Vagina (tissue), 2 donors: ENCODE results near the gene GRIK3.

ENCODE experiments used
- POLR2A ChIP-seq, 2 donors: fragments of 450-650 bp; IDR thresholded peaks; one replicate each; pipeline ENCODE4 v1.6.1; 2017; ENCODE audit warnings: antibody characterized with exemption in 2 of 2, mild to moderate bottlenecking in 2 of 2, moderate library complexity in 2 of 2
- POLR2AphosphoS5 ChIP-seq, 2 donors: sonication (generic); formaldehyde crosslinking; IDR thresholded peaks; one replicate each; pipeline ENCODE4 v1.9.0; 2017; ENCODE audit warnings: antibody characterized with exemption in 2 of 2, mild to moderate bottlenecking in 2 of 2, low read depth in 1 of 2; ENCODE audit not compliant: insufficient read depth in 1 of 2
- TF ChIP-seq, protein P1 (sequence below), 3 experiments: fragments of 450-650 bp in 2 of 3; fragments of 200-600 bp in 1 of 3; sonication (generic) in 1 of 3; IDR thresholded peaks; one replicate each; pipeline ENCODE4 v1.5.1; 2017 to 2019; ENCODE audit warnings: antibody characterized with exemption in 3 of 3, mild to moderate bottlenecking in 2 of 3, moderate library complexity in 2 of 3

DNA sequence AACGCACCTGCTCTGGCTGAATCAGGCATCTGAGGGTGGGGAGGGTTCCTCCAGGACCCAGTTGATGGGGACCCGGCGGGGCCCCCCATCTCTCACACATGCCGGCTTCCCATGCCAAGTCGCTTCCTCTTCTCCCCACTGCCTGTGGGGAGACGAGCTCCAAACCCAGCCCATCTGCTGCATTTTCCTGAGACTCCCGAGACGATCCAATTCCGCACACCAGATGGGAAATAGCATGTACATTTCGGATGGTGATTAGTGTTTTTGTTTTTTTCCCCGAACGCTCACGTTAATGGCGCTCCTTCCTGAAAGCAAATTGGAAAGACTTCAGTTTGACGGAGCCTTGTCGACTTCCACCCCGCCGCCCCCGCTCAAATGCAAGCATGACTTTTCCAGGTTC is 13.2 kb upstream of the GRIK3 start:
- TF ChIP-seq, protein P1, sequence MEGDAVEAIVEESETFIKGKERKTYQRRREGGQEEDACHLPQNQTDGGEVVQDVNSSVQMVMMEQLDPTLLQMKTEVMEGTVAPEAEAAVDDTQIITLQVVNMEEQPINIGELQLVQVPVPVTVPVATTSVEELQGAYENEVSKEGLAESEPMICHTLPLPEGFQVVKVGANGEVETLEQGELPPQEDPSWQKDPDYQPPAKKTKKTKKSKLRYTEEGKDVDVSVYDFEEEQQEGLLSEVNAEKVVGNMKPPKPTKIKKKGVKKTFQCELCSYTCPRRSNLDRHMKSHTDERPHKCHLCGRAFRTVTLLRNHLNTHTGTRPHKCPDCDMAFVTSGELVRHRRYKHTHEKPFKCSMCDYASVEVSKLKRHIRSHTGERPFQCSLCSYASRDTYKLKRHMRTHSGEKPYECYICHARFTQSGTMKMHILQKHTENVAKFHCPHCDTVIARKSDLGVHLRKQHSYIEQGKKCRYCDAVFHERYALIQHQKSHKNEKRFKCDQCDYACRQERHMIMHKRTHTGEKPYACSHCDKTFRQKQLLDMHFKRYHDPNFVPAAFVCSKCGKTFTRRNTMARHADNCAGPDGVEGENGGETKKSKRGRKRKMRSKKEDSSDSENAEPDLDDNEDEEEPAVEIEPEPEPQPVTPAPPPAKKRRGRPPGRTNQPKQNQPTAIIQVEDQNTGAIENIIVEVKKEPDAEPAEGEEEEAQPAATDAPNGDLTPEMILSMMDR (IDR thresholded peaks at IDR 0.05): no peak
- TF ChIP-seq POLR2AphosphoS5 (IDR thresholded peaks at IDR 0.05; ENCODE audit: insufficient read depth in 1 of 2, low read depth in 1 of 2) (no peak), POLR2A (IDR thresholded peaks at IDR 0.05) (no peak)
